Activated T-helper 2 cell treated with anti-CD3 and anti-CD28 coated beads, Interferon-gamma antibody, Interleukin-2, Interleukin-4, amounts not matched to agents 10 μg/mL and 5 μg/mL and 100 μg/mL, durations not matched to agents 14 hours and 24 hours and 36 hours (primary cell): ENCODE results near the gene PRKAG2. TPM values are rescaled to one million over a fixed set of nuclear protein-coding genes. Genes with fewer than 3 reads are reported as not detected.

ENCODE experiments used
- DNase-seq: peaks from one replicate; pipeline ENCODE4 v3.0.0; 2021; ENCODE audit warnings: low spot score
- H3K27ac Mint-ChIP-seq: one replicate; pipeline ENCODE4 v1.8.0; 2021; ENCODE audit warnings: mixed read lengths
- H3K27me3 Mint-ChIP-seq: one replicate; pipeline ENCODE4 v1.8.0; 2021; ENCODE audit warnings: low read depth, mixed read lengths
- H3K36me3 Mint-ChIP-seq: one replicate; pipeline ENCODE4 v1.8.0; 2021; ENCODE audit warnings: low read depth, mixed read lengths
- H3K4me1 Mint-ChIP-seq: one replicate; pipeline ENCODE4 v1.8.0; 2021; ENCODE audit warnings: low read depth, mixed read lengths
- H3K4me3 Mint-ChIP-seq: one replicate; pipeline ENCODE4 v1.8.0; 2021; ENCODE audit warnings: low read depth, mild to moderate bottlenecking, moderate library complexity, mixed read lengths
- H3K9me3 Mint-ChIP-seq: one replicate; pipeline ENCODE4 v1.8.0; 2021; ENCODE audit warnings: mixed read lengths
- intact Hi-C: fragments of 100-400 bp; cut with micrococcal nuclease; formaldehyde crosslinking; loops from one replicate; pipeline ENCODE4 v1.15.1; 2023
- total RNA-seq: library from RNA; stranded (reverse); gene quantifications from 2 replicates; pipeline ENCODE4 v1.2.3, GENCODE V29; 2022

Gene PRKAG2
- total RNA-seq, 1 donor from 2014 or later = 14.9 TPM

- Mint-ChIP-seq H3K4me1 (no peaks in the 10 kb centered on the region), H3K27ac (no peak overlapping the region), H3K4me3 (no peak overlapping the region), H3K9me3 (no peaks in the 10 kb centered on the region), H3K36me3 (no peaks in the 10 kb centered on the region), H3K27me3 (no peaks in the 10 kb centered on the region)
- no peak for DNase-seq
- intact Hi-C loops = no loop called here
Observed at GRCh38 chr7:151864561-151864960, 12.4 kb downstream of the PRKAG2 start.

- no peak overlapping the region for H3K27ac Mint-ChIP-seq
- no peaks in the 10 kb centered on the region for H3K36me3 Mint-ChIP-seq
- intact Hi-C loops = no loop called here
Observed at GRCh38 chr7:151864081-151864480, 12.8 kb downstream of the PRKAG2 start.

DNA sequence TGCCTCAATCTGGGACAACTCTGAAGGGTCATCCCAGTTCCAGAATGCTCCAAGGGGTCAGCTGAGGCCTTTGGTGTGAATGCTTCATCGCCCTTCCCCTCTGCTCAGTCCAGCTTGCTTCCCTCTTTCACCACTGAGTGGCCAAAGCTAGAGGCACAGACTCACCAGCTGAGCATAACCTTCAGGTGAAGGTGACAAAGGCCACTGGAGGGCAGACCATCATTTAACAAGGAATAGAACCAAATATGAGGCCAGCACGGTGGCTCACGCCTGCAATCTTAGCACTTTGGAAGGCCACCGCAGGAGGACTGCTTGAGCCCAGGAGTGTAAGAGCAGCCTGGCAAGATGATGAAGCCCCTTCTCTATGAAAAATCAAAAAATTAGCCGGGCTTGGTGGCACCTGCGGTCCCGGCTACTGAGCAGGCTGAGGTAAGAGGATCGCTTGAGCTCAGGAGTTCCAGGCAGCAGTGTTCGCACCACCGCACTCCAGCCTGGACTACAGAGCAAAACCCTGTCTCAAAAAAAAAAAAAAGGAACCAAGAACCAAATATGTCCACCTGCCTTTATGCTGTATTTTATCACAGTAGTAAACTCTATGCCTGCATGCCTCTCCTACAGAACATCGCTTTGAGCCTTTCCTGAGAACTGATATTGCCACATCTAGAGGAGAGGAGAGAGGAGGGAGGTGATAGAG lies 13.4 kb downstream of the PRKAG2 start:
- H3K27ac Mint-ChIP-seq = no peak overlapping the region
- H3K4me1 Mint-ChIP-seq = no peaks in the 10 kb centered on the region
- no peaks in the 10 kb centered on the region for H3K27me3 Mint-ChIP-seq
- no peaks in the 10 kb centered on the region for H3K36me3 Mint-ChIP-seq
- intact Hi-C loops = no loop called here
- no peak overlapping the region for H3K4me3 Mint-ChIP-seq
- DNase-seq = no peak
- H3K9me3 Mint-ChIP-seq = no peaks in the 10 kb centered on the region

More at GRCh38 chr7:151864081-151864480, 12.8 kb downstream of the PRKAG2 start:
- Mint-ChIP-seq H3K4me1 (no peaks in the 10 kb centered on the region), H3K27me3 (no peaks in the 10 kb centered on the region), H3K4me3 (no peak overlapping the region), H3K9me3 (no peaks in the 10 kb centered on the region)
- DNase-seq = no peak

DNA sequence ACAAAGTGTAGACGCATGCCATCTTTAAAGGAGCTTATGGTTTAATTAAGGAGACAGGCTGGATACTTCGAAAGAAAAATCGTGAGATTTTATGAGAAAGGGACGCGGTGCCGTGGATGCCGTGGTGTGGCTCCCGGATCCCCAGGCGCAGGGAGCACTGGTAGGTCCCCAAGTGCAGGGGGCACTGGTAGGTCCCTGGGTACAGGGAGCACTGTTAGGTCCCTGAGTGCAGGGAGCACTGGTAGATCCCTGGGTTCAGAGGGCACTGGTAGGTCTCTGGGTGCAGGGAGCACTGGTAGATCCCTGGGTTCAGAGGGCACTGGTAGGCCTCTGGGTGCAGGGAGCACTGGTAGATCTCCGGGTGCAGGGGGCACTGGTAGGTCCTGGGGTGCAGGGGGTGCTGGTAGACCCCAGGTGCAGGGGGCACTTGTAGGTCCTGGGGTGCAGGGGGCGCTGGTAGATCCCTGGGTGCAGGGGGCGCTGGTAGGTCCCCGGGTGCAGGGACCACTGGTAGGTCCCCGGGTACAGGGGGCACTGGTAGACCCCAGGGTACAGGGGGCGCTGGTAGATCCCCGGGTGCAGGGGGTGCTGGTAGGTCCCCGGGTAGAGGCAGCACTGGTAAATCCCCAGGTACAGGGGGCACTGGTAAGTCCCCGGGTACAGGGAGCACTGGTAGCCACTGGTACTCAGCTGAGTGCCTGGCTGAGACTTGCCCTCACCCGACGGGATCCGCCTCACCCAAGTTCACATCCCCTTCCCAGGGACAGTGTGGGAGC lies 14.1 kb downstream of the PRKAG2 start:
- Mint-ChIP-seq H3K27ac (no peak overlapping the region), H3K4me1 (no peaks in the 10 kb centered on the region), H3K27me3 (no peaks in the 10 kb centered on the region), H3K9me3 (no peaks in the 10 kb centered on the region), H3K36me3 (no peaks in the 10 kb centered on the region), H3K4me3 (no peak overlapping the region)
- intact Hi-C loops = no loop called here
- DNase-seq = no peak

DNA sequence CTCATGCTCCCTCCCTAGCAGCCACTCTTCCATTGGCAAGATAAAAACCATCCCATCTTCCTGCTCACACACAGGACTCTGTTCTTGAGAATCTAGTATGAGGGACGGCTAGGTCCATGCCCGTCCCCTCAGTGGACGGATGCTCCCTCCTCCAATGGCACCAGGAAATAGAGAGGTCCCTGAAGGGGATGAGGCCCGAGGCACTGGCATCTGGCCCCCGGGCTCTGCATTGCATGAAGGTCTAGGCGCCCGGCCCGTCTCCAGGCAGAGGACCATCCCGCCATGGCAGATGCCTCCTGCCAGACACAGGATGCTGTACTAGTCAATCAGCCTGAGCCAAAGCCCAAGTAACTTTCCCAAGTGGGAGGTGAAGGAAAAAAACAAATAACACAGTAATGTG lies 15.0 kb downstream of the PRKAG2 start:
- no peak overlapping the region for H3K4me3 Mint-ChIP-seq
- no peaks in the 10 kb centered on the region for H3K36me3 Mint-ChIP-seq
- intact Hi-C loops = no loop called here
- DNase-seq = no peak
- H3K9me3 Mint-ChIP-seq = no peaks in the 10 kb centered on the region
- no peak overlapping the region for H3K27ac Mint-ChIP-seq
- no peaks in the 10 kb centered on the region for H3K4me1 Mint-ChIP-seq
- no peaks in the 10 kb centered on the region for H3K27me3 Mint-ChIP-seq

DNA sequence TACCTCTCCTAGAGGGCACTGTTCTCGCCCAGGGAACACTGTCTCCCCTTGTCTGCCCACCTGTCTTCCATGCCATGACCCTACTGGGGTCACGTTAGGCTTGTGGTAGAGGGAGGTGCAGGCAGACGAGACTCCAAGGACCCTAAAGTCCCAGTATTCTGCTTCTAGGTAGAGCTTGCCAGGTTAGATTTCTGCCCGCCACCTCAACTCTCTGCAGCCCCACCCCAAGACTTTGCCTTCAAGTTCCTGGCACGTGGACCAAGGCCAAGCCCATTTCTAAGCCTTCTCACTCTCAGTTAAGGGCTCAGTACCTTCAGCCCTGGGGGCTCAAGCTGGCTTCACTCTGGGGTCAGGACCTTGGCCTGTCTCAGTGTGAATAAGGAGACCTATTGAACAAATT lies 16.1 kb downstream of the PRKAG2 start:
- no peak for DNase-seq
- Mint-ChIP-seq H3K27me3 (no peaks in the 10 kb centered on the region), H3K4me3 (no peak overlapping the region), H3K36me3 (no peaks in the 10 kb centered on the region), H3K9me3 (no peaks in the 10 kb centered on the region), H3K27ac (no peak overlapping the region), H3K4me1 (no peaks in the 10 kb centered on the region)
- intact Hi-C loops = no loop called here

GRCh38 chr7:151859948-151860685 lies 16.8 kb downstream of the PRKAG2 start:
- Mint-ChIP-seq H3K36me3 (no peaks in the 10 kb centered on the region), H3K27me3 (no peaks in the 10 kb centered on the region), H3K9me3 (no peaks in the 10 kb centered on the region), H3K4me3 (no peak overlapping the region), H3K4me1 (no peaks in the 10 kb centered on the region), H3K27ac (no peak overlapping the region)
- intact Hi-C loops = no loop called here
- DNase-seq = no peak

- DNase-seq = no peak
- intact Hi-C loops = no loop called here
- H3K4me1 Mint-ChIP-seq = no peaks in the 10 kb centered on the region
- H3K9me3 Mint-ChIP-seq = no peaks in the 10 kb centered on the region
- H3K27ac Mint-ChIP-seq = no peak overlapping the region
- H3K4me3 Mint-ChIP-seq = no peak overlapping the region
- no peaks in the 10 kb centered on the region for H3K36me3 Mint-ChIP-seq
- H3K27me3 Mint-ChIP-seq = no peaks in the 10 kb centered on the region
Observed at GRCh38 chr7:151859111-151859947, 17.6 kb downstream of the PRKAG2 start.

DNA sequence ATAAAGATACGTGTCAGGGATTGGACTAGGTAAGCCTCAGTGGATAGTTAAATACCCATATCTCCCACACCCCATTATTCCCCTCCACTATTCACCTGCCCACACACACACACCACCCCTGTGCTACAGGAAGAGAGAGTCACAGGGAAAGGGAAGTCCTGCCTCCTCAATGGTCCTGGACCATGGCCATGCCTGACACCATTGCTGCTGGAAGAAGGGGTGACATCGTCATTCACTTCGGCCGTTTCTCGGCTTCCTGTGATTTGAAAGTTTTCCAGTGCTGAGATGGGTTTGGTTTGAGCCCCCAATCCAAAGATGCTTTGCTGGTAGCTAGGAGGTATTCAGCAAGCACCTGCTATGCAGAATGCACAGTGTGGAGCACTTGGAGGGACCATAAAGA lies 18.5 kb downstream of the PRKAG2 start:
- intact Hi-C loops = no loop called here
- H3K27ac Mint-ChIP-seq = no peak overlapping the region
- H3K36me3 Mint-ChIP-seq = no peaks in the 10 kb centered on the region
- H3K9me3 Mint-ChIP-seq = no peaks in the 10 kb centered on the region
- no peak overlapping the region for H3K4me3 Mint-ChIP-seq
- no peak for DNase-seq
- H3K27me3 Mint-ChIP-seq = no peaks in the 10 kb centered on the region
- no peaks in the 10 kb centered on the region for H3K4me1 Mint-ChIP-seq

- H3K4me3 Mint-ChIP-seq = no peak overlapping the region
- H3K4me1 Mint-ChIP-seq = no peaks in the 10 kb centered on the region
- intact Hi-C loops = no loop called here
Observed at GRCh38 chr7:151857866-151858450, 19.0 kb downstream of the PRKAG2 start.

GRCh38 chr7:151857412-151857811 lies 19.5 kb downstream of the PRKAG2 start:
- intact Hi-C loops = no loop called here
- no peak overlapping the region for H3K27ac Mint-ChIP-seq
- no peak overlapping the region for H3K4me3 Mint-ChIP-seq
- no peak for DNase-seq
- H3K9me3 Mint-ChIP-seq = no peaks in the 10 kb centered on the region
- no peaks in the 10 kb centered on the region for H3K36me3 Mint-ChIP-seq
- no peaks in the 10 kb centered on the region for H3K4me1 Mint-ChIP-seq
- H3K27me3 Mint-ChIP-seq = peaks cover 2% of the 10 kb centered on the region

More at GRCh38 chr7:151857866-151858450, 19.0 kb downstream of the PRKAG2 start:
- Mint-ChIP-seq H3K27ac (no peak overlapping the region), H3K27me3 (peaks cover 1% of the 10 kb centered on the region), H3K9me3 (no peaks in the 10 kb centered on the region), H3K36me3 (no peaks in the 10 kb centered on the region)
- no peak for DNase-seq

- intact Hi-C loops = no loop called here
- H3K27me3 Mint-ChIP-seq = peaks cover 2% of the 10 kb centered on the region
- H3K36me3 Mint-ChIP-seq = no peaks in the 10 kb centered on the region
- H3K27ac Mint-ChIP-seq = no peak overlapping the region
- peaks cover 3% of the 10 kb centered on the region for H3K4me1 Mint-ChIP-seq
- H3K9me3 Mint-ChIP-seq = no peaks in the 10 kb centered on the region
- H3K4me3 Mint-ChIP-seq = no peak overlapping the region
- no peak for DNase-seq
Observed at GRCh38 chr7:151856516-151856915, 20.4 kb downstream of the PRKAG2 start.
